Stimulated activated CD8-positive, alpha-beta memory T cell treated with anti-CD3 and anti-CD28 coated beads, Interleukin-15, amount 100 ng/mL, for 48 hours (primary cell): ENCODE measurements around the gene CFAP92.

Experiments used
- DNase-seq, 2 donors: peaks; one replicate each; pipeline ENCODE4 v3.0.0-alpha.2; 2020; ENCODE audit warnings: low read depth in 2 of 2

CFAP92 gene

DNA sequence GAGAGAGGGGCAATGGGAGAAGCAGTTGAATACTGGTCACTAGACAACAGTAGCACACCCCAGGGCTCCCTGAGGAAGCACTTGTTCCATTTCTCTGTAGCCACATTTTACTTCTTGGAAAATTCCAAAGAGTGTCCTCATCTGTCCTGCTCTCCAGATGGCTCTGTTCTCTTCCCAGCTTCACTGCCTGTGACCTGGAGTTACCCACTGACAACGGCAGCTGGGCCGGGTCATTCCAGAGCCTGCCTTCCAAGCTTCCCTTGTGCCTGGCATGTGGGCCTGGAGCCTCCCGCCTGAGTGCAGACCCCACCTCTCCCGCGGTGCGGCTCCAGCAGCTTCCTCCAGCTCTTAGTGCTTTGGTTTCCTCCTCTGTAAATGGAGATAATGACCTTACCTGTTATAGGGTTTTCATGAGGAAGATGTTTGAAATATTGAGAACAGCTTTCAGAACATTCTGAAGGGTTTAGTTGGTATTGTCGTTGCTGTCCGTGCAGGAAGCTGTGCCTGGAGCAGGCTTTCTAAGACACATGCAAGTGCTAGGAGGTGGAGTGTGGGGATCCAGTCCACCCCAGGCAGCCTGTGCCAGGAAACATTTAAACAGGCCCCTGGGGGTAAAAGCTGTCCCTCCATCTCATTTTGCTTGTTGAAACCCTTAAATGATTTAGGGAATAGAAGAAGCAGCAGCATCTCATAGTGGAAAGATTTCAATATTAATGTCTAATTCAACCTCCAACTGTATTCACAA is 32.0 kb upstream of the CFAP92 start:
- DNase-seq: no peak

DNA sequence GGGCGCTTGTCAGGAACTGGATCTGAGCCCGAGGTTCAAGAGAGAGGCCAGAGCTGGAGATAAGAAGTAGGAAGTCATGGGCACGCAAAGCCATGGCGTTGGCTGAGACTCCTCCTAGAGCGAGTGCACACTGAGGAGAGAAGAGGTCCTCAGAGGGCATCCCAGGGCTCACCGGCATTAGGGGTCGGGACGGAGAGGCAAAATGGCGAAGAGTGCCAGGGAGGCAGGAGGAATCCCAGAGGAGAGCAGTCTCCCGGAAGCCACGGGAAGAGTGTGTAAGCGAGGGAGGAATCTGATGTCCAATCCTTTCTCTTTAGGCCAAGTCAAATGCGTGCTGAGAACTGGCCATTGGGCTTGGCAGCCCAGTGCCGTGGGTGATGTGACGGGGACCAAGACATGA is 31.2 kb upstream of the CFAP92 start:
- no peak for DNase-seq

DNA sequence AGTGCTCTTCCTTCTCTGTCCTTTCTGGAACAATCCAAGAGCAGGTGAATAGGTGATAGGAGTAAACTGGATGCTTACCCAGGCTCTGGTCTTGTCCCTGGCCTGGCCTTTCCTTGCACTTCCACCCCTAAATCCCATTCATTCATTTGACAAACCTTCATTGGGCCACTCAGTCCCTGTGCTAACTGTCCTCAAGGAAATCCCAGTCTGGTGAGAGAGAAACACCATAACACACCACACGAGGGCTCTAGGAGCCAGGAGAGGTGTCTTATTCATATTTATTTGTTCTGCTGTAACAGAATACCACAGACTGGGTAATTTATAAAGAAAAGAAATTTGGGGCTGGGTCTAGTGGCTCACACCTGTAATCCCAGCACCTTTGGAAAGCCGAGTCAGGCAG is 30.0 kb upstream of the CFAP92 start:
- DNase-seq: no peak

DNA sequence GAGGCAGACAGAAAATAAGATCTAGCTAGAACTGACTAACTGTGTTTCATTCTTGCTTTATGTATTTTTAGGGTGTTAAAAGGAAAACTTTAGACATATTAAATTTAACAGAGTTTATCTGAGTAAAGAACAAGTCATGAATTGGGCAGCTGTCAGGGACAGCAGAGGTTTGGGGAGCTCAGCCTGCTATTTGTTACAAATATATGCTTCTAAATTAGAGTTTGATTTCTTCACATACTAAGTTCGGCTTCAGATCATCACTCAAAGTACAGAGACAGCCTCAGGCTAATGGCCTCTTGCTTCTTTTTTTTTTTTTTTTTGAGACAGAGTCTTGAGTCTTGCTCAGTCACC is 29.1 kb upstream of the CFAP92 start:
- no peak for DNase-seq

DNA sequence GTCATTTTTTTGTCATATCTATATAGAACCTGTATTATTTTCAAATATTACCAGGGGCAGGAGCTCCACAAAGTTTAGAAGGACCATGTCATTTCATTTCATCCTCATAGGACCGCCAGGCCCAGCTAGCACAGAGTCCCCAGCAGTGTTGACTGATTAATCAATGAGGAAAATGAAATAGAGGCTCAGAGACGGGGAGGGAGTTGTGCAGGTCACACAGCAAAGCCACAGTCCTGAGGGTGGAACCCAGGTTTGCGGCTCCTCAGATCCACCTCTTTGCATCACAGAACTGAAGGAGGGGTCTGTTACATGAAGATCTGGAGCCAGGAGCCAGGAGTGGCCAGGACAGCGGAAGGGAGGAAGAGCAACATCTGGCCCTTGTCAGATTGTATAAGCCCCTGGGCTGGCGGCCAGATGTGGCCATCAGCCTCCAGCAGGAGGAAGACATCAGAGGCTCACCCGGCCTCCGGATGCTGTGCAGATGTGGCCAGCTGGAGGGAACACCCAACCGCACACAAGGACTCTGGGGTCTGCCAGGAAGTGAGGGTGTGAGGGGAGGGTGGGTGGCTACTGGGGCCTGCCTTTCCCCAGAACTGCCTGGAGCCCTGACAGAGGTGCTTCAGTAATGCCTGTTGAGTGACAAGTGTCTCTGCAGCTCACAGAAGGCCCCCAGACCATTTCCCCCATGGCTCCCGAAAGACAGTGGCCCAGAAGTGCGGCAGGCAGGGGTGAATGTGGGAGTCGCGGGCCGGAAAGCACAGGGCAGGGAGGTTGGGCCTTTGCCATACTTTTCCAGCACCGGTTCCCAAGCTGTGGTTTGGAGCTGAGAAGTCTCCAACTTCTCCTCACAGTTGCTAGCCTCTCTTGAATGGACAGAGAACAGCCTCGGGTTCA is 28.5 kb upstream of the CFAP92 start:
- no peak for DNase-seq

DNA sequence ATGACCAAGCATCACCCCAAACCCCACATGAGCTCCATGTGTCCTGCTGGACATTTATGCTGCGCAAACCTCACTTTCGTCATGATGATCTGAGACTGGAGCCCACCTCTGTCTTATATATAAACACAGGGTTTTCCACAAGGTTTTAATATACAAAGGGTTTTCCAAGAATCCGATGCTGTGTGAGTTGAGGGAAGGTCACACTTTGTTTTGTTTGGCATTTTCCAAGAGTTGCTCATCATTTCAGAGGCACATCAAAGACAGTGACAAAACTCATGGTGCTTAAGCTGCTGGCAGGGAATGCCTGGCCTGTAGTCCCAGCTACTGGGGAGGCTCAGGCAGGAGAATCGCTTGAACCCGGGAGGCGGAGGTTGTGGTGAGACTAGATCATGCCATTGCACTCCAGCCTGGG is 27.3 kb upstream of the CFAP92 start:
- no peak for DNase-seq

DNA sequence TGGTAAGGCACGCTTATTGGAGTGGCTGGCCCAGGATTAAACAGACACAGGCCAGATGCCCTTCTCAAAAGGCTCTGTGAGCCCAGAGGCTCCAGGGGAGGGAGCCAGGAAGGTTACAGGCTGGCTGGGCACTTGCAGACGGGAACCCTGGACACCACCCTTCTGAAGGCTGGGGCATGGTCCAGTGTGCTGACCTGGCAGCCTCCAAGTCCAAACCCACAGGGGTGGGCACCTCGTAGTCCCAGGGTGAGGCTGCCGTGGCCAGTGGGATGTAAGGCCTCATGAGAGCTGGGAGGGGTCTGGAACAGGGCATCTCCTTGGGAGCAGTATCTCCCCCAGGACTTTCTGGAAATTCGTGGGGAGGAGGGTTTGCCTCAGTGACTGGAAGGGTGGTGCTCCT is 26.8 kb upstream of the CFAP92 start:
- DNase-seq: no peak

DNA sequence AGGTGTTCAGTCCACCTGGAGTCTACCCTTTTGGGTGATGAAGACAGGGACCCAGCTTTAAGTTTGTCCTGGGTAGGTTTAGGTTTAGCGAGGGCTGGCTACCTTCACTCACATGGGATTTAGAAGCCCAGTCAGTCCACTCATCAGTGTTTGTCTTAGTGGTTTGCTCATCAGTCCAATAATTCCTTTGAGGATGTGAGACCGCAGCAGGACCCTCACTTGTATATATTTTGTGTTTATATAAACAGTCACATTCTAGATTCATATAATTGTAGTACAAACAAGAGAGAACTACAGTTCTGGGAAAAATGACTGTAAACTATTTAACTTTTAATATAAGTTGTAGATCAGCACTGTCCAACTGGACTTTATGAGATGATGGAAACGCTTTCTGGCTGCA is 25.4 kb upstream of the CFAP92 start:
- no peak for DNase-seq

DNA sequence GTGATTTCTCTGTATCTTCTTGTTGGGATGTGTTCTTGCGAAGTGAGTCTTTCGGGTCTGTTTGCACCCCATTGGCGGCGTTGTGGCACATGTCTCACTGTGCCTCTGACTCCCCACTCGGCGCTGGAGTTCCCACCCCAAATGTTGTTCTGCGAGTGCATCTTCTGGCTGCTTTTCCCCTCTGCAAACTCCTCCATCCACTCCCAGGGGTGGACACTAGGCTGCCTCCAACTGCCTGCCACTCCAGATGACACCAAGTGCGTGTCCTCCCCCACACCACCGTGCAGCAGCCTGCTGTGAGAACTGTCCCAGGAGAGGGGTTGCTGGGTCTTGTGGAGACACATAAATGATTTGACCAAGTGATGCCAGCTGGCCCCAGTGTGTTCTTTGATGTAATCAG is 24.9 kb upstream of the CFAP92 start:
- DNase-seq: no peak

DNA sequence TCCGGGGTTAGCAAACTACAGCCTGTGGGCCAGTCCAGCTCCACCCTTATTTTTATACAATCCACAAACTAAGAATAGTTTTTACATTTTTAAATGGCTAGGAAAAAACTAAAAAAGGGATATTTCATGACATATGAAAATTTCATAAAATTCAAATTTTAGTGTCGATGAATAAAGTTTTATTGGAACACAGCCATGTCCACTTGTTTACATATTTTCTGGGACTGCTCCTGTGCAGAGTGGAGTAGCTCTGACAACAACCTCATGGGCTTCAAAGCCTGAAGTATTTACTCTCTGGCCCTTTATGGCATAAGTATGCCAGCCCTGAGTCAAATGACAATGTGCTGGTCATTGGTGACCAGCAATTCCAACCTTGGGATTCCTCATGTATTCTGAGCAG is 24.4 kb upstream of the CFAP92 start:
- DNase-seq: no peak

DNA sequence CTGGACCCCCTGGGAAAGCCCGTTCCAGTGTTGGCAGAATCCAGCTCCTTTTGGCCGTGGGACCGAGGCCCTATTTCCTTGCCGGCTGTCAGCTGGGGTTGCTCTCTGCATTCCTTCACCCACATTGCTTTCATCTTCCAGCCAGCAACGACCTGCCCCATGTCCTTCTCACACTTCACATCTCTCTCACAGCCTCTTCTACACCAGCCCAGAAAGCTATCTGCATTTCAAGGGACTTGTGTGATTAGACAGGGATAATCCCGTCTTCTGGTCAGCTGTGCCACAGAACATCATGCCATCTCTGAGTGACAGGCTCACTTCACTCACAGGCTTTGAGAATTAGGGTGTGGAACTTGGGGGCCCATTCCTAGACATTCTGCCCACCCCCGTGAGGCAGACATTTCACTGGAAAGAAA is 23.6 kb upstream of the CFAP92 start:
- no peak for DNase-seq

DNA sequence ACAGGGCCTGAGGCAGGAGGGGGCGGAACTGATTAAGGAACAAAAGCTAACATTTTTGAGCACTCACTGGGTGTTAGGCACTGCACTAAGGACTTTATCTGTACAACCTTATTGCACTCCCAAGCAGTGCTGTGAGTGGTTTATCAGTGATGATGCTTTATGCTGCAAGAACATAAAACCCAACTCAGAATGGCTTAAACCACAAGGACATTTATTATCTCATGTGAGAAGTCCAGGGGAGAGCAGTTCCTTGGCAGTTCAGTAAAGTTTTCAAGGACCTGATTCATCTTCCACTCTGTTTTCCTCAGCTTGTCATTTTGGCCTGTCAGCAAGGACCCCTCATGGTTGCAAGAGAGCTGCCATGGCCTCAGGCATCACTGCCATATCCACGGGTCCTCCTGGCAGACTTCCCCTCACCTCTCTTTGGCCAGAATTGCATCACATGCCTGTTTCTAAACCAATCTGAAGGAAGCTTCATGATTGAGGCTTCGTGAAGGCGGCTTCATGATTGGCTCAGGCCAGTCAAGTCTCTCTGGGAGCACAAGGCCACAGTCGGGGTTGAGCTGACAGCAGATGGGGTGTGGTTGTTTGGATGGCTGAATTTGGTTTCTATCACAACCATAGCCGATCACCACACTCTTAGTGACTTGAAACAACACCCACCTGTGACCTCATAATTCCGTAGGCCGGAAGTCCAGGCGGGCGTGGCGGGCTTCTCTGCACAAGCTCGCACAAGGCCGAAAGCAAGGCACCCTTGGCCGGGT is 23.0 kb upstream of the CFAP92 start:
- no peak for DNase-seq

DNA sequence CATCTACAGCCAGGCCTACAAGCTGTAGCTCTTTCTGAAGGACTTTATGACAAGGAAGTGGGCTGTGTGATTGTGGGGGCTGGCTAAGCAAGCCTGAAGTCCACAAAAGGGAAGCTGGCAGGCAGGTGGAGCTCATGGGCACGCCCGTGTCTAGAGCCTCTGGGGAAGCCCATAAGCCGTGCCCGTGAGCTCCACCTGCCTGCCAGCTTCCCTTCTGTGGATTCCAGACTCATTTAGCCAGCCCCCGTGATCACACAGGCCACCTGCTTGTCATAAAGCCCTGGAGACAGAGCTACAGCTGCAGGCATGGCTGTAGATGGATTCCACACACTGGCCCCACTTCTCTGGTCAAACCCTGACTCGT is 22.5 kb upstream of the CFAP92 start:
- DNase-seq: no peak

DNA sequence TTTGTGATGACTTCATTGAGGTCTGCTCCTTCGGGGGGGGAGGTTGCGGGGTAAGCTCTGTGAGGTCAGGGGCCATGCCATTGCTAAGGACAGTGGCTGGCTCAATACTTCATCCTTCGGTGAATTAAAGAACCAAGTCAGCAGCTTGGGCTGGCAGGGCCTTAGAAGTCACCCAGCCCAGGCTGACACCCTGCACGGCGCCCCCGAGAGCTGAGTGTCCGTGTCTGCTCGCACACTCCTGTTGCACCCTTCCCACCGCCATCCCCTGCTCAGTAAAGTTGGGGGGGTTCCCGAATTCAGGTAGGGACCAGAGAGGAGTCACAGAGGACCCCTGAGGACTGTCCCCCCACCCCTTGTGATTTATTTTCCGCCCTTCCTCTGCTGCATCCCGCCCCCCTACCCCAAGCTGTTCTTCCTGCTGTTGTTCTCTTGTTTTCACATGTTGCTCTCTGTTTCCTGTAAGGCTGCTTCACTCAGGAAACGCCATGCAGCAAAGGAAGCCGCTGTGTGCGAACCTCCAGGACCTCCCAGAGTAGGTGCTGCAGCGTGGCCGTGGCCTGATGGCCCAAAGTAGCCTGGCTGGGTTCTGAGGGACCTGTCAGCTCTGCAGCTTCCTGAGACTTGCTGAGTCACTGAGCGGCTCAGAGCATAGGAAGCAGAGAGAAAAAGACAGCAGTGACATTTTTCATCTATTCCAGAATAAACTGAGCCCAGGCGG is 21.7 kb upstream of the CFAP92 start:
- no peak for DNase-seq

DNA sequence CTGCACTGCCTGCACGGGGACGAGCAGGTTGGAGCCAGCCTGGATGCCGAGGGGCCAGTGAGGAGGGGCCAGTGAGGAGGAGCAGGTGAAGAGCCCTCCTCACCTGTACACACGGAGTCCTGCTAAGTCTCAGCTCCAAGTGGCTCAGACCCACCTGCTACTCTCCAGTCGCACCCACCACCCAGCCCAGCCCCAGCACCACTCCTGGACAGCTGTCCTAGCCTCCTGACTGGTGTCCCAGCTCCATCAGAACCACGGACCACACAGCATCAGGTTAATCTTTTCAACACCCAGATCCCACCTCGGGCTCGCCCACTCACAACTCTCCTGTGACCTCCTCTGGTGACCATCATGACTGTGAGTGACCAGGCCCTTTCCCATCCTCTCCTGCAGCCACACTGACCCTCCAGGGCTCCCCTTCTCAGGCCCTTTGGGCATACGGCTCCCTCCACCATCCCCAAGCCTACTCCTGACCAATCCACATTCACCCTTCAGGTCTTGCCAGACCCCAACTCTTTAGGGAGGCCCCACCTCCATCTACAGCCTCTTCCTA is 21.0 kb upstream of the CFAP92 start:
- no peak for DNase-seq

DNA sequence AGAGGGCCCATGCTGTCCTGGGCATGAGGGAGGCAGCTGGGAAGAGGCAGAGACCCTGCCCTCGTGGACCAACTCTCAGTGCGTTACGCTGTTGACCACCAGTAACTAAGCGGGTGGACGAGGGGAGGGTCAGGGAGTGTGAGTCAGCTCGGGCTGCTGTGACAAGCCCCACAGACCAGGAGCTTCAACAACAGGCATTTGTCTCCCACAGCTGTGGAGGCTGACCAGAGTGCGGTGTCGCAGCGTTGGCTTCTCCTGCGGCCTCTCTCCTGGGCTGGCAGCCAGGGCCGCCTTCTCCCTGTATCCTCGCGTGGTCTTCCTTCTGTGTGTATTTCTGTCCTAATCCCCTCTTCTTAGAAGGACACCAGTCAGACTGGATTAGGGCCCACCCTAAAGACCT is 20.3 kb upstream of the CFAP92 start:
- no peak for DNase-seq

DNA sequence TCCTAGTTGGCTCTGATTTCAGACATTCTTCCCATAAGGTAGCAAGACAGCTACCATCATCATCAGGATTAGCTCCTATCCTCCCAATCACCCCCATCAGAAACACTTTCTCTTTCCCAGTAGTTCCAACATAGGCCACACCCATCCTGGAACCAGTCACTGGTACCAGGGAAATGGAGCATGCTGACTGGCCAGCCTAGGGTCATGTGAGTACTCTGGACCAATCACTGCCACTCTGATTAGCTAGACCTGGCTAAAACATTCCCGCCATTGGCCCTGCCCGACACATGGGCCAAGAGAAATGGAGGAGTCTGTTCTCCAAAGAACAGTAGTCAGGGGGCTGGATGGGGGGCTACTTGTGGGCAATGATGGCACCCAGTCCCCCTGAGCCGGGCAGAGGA is 19.6 kb upstream of the CFAP92 start:
- DNase-seq: no peak

DNA sequence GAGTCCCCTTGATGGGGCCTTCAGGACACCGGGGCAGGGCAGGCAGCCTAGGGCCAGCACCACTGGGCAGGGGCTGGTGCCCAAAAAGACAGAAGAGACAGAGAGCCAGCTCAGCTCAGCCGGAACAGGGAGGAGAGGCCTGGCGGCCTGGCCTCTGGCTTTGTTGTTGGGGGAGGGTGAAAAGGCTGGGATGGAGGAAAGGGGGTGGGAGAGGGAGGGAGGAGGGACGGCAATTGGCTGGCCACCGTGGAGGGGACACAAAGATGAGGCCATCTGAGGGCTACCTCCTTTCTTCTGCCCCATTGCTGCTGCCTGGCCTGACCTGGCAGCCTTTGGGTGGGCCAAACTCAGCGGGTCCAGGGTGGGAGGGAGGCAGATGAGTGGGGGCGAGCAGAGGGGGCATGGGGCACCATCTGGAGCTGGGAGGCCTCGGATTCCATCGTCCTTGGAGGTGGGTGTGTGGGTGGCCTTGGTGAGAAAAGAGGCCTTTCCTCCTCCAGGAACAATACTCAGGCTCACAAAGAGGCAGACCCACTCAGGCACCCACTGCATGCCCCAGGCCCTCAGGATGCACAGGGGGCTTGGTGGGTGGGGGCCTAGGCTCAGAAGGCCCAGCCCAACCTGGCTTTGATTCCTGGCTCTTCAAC is 16.6 kb upstream of the CFAP92 start:
- no peak for DNase-seq

DNA sequence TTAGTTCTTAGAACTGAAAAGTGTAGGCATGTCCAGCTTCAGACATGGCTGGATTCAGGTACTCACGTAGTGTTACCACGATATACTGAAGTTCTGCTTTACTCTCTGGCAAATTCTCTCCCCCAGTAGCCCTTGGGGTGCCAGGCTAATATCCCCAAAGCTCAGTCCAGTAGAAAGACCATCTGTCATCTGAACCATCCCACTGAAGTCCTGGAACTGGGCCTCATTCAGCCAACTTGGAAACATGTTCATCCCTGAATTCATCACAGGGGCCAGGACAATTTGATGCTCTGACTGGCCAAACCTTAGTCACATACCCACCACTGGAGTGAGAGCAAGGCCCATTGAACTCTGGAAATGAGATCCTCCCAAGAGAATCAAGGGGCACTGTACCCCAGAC is 15.4 kb upstream of the CFAP92 start:
- no peak for DNase-seq

DNA sequence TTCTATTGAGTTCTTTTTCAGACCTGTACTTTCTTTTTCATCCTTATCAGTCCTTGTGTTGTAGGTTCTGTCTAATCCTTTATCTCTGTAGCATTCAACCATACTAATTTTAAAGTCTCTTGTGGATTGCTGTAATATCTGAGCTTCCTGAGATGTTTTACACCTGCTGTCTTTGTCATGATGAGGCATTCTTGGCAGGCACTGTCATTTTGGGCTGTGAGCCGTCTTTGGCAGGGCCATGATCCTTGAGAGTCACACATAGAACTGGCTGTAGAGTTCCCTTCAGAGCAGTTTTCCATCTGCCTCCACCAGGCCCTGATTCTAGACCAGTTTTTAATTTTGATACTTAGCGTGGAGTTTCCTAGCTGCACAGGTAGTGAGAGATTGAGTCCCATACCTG is 13.9 kb upstream of the CFAP92 start:
- DNase-seq: no peak

DNA sequence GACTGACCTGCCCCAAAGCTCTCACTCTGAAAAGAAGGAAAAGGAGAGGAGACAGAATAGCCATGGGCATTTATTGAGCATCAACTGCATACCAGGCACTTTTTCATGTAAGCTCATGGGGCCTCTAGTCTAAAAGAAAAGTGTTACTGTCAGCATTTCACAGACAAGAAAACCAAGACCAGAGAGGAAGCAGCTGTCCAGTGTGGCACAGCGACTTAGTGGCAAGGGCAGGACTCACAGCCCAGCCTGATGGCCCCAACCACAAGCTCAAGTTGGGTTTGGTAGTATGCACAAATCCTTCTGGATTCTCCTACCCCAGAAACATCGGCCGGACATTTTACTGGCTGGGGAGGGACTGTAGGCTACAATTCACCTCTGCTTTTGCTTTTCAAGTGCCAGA is 13.0 kb upstream of the CFAP92 start:
- no peak for DNase-seq
